ENCODE data around the gene AUTS2. TPM values are rescaled to one million over a fixed set of nuclear protein-coding genes. Genes with fewer than 3 reads are reported as not detected.

Gene AUTS2
- polyA plus RNA-seq, 5 donors: 85.0 to 114 (median 97.6) TPM

DNA sequence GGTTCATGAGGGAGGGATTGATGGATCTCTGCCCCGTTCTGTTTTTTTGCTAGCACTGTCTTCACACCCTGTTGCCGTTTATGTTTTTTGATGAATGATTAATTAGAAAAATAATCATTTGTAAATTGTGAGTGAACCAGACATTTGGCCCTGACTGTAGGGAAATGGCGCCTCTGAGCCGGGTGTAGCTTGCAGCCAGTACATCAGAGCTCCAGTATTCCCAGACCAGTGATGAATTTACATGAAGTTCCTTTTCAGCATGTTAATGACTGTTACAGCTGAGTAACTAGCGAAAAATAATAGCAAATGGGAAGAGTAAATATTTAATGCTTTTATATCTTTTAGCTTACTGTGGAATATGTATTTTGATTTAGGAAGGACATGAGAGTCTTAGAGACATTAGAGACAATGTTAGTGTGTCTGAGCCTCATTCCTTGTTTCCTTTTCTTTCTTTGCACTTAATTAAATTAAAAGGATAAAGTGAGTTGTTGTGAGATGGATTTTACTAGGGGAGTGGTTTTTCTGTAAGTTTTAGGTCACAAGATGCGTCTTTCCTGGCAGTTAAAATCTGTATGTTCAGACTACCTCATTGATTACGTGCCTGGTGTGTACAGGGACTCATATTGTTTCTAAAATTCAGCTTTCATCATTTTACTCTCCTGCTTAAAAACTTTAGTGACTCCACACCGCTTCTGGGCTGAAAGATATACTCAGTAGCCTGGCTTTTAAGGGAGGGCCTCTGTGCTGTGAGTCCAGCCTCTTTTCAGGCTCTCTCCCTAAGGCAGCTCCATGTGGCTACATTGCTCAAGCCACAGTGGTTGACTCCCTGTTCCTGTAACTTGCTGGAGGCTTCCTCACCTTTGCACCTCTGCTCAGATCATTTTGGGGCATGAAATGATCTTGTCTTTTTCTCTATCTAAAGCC, 86.4 kb downstream of the AUTS2 start:
- no peak for DNase-seq

DNA sequence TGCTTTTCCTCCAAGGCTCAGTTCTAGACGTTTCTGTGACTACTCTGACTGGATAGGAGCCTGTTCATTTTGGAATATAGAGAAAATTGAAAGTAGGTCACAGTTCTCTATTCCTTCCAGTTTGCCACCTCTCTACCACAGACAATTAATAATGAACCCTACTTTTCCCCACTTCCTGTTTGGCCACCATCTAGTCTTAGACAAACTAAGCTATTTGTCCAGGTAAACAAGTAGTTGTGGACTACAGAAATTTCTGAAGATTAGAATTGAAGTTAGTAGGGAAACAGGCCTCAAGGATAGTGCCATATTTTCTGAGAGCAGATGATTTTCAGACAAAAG, 87.0 kb downstream of the AUTS2 start:
- DNase-seq: no peak

DNA sequence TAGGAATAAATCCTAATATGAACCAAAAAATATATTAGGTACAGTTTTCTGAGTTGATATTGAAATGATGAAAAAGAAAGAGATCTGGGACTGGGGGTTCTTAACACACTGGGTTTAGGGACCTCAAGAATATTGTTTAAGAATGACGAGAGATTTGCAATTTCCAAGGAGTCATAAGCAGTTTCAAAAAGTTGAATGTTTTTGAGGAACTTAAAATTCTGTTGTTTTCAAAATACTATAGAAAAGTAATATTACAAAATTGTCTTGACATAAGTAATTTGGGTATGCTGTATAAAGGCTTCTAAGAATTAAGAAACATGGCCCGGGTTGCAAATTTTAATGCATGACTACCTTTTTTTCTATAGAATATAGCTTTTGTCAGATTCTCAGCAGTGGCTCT, 88.1 kb downstream of the AUTS2 start:
- no peak for DNase-seq

DNA sequence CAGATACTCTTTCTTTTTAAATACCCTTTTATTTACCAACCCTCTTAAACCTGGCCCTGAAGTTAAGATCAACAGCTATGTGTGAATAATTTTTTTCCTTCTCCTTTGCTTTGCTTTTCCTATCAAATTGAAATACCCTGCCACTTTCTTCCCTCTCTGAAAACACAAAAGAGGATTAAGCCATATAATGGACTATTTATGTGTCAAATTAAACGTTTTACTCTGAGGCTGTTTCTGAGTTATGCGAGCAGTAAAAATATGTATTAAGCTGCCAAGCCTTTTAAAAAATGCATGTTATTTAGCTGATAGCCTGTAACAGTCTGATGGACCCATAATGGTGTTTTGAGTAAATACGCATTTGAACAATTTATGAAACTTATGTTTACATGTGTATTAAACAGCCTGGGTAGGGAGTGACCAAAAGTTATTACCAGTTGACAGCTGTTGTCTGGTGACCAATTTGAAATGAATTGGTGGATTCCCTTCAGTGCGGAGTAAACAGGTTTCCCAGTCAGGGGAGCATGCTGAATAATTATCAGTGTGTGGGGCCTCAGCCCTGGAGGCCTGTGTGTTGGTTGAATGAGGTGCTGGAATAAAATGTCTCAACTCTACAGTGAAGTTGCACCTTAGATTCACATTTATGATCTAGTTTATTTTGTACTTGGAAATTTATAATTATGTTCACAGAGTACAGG, 89.6 kb downstream of the AUTS2 start:
- no peak for DNase-seq

DNA sequence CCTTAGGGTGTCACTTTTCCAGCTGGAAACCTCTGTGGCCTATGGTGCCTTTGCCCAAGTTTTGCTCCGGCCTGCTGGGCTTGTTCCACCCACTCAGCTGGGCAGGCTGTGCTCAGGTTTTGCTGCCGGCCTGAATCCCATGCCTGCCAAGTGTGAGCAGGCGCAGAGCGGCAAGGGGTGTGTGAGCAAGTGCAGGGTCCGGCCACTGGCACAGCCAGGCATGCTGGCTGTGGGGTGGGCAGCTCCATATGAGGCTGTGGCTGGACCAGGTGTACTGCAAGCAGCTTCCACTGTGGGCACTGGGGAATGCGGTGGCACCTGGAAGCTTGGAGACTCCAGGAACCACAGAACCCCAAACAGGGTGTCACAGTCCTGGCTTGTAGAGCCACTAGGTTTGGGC, 92.1 kb downstream of the AUTS2 start:
- DNase-seq: no peak

DNA sequence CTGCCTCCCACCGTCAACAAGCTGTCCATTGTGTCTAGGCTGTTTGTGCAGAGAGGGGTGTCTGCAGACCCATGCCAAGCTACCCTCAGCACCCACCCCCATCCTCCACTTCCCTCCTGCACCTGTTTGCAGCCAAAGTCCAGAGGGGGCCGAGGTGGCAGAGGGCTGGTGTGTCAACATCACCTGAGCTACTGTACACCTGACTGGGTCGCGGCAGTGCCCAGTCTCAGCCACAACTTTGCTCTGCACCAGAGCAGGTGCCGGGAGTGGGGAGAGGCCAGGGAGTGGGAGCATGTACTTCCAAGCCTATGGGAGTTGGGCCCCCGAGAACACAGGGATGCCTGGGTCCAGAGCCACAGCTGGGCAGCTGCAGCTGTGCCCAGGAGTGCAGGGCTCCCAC, 93.1 kb downstream of the AUTS2 start:
- DNase-seq: no peak

DNA sequence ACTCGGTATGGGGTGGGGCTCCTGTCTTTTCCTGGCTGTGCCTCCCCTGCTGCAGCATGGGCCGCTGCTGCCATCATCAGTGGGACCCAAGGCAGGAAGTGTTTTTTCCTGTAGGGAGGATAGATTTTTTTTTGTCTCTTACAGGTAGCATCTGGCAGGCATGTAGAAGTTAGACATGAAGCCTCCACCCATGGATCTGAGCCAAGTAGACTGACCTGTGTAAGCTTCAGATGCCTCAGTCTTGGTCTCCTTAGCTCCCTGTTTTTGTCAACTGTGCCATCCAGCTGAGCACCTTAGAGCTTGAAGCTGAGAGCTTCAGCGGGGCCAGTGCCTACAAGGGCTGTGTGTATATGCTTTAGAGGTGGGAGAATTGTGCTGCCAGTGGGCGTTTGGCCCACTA, 93.5 kb downstream of the AUTS2 start:
- no peak for DNase-seq

DNA sequence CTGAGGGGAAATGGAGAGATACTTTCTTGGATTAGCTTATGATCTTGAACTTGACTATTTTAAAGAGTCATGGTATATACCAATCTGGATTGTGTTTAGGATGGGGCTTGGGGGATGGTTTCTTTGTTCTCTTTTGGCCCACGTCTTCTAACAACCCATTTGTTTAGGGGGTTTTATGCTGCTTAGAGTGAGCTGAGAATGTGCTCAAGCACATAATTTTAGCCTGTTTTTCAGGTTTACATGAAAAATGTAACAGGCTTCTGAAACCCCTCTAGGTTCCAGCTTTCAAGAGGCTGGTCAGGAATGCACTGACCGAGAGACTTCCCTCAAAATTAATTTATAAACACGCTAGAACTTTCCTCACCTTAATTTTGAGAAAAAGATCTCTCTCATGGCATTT, 94.3 kb downstream of the AUTS2 start:
- no peak for DNase-seq

DNA sequence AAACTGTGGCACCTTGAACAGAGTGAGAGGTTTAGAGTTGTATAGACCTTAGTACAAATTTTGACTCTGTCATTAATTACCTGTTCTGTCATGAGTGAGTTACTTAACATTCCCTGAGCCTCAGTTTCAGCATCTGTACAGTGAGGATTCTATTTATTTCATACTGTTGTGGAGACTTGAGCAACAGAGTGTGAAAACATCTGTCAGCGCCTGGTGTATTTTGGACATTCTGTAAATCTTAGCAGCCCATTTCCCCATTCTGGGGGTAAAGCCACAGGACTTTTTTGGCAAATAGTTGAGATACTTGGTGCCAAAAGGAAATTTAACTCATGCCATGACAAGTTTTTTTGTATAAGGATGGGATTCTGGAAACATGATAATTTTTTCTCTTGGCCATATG, 94.8 kb downstream of the AUTS2 start:
- peak; percentile 56 to 58 for DNase-seq

DNA sequence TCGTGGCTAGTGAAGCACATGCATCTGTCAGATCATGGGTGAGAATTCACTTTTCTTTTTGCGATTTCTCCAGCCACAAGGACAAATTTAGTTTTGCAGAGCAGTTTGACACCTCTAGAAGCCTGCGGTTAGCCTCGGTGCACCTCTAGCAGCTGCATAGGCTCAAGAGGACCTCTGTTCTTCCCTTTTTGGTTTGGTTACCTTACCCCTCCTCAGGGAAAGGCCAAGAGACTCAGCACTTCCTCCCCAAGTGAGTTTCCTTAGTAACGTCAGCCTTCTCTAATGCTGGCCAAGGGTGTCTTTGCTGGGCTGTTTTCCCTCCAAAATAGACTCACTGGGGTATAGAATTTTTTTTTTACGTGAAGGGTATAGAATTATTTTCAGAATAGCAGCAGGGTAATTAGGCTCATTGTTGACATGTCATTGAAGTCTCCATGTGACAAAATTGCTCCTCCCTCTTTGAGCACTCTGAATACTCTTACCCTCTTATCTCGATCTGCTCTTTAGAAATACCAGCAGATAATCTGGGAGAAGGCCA, 97.8 kb downstream of the AUTS2 start:
- no peak for DNase-seq

DNA sequence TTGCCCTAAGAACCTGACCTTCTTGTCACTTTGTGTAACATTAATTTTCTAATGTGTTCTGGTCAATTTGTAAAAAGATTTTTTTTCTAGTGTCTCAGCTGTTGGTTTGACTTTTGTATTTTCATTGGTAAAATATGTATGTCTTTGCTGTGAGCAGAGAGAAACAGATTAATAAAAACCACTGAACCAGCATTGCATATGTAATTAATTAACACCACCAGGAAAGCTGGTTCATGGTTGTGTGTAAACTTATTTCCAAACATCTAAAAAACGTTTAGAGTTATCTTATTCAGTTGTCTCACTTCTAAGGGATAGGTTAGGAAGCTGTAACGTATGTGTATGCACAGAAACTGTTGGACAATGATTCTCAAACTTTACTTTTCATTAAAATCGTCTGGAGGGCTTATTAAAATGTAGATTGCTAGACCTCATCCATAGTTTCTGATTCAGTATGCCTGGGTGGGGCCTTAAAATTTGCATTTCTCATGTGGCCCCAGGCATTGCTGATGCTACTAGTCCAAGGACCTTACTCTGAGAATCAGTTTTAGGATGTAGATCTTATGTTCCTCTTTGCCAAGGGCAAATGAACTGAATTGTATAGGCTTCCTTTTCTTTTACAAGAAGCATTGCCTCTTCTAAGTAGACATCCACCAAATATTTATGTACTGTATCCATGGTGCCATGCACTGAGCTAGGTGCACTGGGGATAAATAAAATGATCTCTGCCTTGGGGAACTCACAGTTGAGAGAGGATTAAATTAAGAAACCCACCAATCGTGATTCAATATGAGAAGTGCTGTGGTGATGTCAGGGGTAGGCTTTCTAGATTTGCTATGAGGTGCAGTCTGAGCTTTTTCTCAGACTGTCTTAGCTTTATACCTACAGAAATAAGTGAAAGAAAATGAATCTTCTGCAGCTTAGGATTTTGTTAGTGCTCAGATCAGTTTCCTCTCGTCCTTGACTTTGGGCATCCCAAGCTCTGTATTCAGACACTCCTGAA, 98.7 kb downstream of the AUTS2 start:
- no peak for DNase-seq

DNA sequence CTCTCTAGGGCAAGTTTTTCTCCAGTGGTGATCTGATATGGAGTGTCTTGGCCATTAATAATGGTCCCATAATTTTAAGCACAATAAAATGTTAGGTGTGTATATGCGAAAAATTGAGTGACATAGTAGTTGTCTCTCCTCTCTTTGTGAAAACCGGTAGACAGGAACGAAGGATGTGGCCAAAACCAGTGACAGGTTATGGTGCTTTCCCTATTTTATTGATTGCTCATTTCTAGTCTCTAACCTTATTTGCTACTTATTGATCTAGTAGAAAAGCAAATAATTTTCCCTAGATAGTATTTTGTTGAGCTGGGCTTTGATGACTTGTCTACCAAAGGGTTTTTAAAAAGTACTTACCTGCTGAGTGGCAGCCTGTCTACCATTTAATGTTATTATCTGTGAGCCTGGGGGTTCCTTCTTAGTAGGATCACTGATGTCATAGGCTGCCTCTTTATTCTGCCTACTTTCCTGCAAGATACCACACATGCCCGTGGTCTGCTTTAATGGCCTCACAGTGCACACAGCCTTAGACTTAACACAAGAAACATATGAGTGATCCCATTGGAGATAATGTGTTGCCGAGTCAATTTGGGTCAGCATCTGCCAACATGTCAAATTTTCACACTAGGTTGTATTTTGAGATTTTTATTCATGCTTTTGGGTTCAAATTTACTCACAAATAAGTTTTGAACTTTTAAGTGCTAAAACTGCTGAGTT, 100.0 kb downstream of the AUTS2 start:
- DNase-seq: no peak

DNA sequence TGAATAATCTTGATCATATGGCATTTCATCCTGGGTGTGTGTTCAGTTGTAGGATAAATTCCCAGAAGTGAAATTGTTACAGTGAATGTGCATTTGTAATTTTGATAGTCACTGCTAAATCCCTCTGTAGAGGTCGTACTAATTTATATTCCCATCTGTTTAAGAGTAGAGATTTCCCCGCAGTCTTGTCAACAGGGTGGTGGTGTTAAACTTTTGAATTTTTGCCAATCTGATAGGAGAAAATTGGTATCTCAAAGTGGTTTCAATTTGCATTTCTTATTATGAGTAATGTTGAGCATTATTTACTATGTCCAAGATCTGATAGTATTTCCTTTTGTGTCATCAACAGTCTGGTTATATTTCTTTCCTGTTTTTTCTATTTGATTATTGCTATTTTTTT, 101.7 kb downstream of the AUTS2 start:
- DNase-seq: no peak

DNA sequence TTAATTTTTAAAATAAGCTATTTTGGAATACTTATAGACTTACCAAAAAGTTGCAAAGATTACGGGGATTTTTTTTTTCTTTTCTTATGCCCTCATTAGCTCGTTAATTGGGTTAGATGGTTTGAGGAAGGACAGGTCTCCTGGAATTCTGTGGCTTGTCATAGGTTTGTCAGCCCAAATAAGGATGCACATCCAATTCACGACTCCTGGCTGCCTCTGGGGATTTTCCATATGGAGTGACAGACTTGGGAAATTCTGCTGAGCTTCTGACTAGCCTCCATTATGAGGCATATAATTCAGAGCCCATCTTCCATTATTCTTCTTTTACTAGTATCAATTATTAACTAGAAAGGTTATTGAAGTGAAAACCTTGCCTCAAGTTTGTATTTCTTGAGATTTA, 102.1 kb downstream of the AUTS2 start:
- no peak for DNase-seq

DNA sequence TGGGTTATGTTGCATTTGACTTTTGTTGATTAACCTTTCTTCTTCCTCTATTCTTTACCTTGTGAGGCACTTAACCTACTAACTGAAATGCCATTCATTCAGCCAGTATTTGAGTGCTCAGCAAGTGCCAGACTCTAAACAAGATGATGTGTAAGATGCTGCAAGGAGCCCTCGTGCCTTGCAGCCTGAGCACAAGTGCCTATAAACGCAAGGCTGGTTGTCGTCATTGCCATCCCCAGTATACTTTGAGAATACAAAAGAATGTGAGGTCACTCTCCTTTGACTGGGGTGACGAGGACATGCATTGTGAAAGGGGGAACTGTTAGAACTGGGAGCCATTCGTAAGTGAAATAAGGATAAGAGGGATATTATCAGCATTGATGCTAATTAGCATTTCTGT, 103.0 kb downstream of the AUTS2 start:
- no peak for DNase-seq

DNA sequence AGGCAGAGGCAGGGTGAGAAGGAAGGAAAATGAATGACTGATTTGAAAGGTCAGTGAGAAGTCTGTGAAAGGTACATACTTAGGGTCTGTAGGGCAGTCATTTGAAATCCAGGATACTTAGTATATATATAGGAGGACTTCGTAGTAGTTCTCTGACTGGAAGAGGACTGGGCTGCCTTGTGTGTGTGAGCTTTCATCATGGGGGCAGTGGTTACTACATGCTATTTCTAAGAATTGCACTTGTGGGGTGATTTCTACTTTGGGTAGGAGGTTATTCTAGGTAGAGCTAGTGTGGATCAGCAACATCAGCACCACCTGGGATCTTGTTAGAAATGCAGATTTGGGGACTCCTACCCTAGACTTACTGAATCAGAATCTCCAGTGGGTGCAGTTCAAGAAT, 104.1 kb downstream of the AUTS2 start:
- DNase-seq: no peak

DNA sequence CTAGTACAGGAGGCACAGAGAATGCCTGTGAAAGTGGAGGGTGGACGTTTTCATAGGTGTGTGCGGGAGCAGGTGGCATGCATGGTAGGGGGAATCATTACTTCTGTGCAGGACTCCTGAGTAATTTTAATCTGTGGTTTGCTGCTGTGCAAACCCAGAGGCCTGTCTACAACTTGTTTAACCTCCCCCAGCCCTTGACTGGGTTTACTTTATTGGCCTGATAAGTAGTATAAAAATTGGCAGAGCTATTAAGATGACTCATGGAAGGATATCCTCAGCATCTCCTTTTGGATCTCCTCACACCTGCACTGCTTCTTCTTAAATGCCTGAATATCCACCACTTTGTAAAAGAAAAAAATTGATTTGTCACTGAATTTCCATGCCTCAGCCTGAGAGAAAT, 104.8 kb downstream of the AUTS2 start:
- DNase-seq: no peak

DNA sequence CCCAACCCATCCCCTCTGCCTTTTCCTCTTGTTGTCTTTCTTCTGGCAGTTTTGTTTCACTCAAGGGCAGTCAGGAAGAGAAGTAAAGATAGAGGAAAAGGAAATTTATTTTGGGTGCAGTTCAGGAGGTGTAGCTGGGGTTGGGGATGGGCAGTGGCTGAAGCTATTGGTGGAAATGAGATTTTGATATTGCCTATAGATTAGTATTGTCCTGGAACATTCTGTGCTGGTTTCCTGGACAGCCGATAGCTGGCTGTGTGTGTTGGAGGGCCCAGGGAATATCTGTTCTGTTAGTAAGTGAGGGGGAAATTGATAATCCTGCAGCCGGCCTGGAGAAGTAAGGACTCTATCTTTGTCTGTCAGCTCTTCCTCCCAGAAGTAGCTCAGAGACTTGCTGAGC, 107.8 kb downstream of the AUTS2 start:
- DNase-seq: no peak

DNA sequence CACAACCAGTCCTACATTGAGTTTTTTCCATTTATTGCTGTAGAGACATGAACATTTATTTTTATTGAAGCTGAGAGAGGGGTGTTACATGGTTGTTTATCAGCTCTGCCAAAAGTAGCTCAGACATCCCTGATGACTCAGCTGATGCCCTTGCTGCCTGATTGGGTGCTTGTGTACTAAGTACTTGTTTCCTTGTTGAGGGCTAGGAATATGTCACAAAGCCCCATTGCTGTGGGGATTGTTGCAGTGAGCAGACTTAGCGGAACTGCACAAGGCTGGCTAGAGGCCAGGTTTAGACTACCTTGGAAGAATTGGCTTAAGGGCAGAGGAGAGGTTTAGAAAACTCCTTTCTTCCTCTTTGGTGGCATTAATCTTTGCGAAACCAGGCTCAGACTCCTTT, 110.6 kb downstream of the AUTS2 start:
- DNase-seq: no peak

DNA sequence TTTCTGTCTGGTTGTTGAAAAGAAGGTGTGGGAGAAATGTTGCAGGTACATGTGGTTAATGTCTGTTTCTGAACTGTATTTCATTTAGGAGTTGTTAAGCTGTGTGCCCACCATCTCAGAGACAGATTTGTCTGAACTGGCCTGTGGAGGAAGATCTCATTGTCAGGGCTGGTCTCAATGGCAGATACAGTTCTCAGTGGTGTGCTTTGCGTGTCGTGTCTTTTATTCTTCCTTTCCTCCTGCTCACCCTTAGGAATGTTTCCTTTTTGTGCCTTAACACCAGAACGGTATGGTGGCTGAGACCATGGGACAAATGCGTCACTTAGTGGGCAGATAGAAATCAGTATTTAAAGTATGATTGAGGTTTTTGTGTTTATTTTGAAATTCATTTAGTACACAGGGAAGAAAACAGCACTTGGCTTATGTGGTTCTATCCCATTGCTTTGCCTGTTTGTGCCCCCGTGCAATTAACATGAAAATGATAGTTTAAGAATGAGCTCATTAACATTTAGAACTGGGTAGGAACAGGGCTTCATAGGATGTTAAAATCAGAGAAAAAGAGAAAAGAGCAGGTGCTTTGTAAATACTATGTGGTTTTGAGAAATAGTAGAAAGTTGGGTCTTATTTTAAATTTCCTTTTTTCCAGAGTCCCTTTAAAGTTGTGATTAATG, 112.6 kb downstream of the AUTS2 start:
- DNase-seq: no peak
